GM12878 (cell line): ENCODE measurements around the gene CLDN9. TPM values are rescaled to one million over a fixed set of nuclear protein-coding genes. Genes with fewer than 3 reads are reported as not detected.

Experiments used
- ATAC-seq: fragments of 200-7000 bp; cut with Tn5 transposase; 3 replicates; pipeline ENCODE4 v1.9.1; 2020; ENCODE audit warnings: mild to moderate bottlenecking, moderate library complexity
- BruUV-seq: library from RNA; stranded (reverse); fragments of 400-500 nt; replicated peaks from 2 replicates; lab custom pipeline; 2021; lab: Mats Ljungman, UMichigan
- CTCF ChIA-PET: fragments of 300-600 bp; sonication (Branson Sonifier 250); formaldehyde crosslinking; extraction: SDS; loops from one replicate; lab custom pipeline; 2021; ENCODE audit warnings: inconsistent platforms; lab: Yijun Ruan, JAX
- POLR2A ChIA-PET: fragments of 350-600 bp; formaldehyde crosslinking; extraction: SDS; loops from one replicate; lab custom pipeline; 2021; ENCODE audit warnings: inconsistent platforms; lab: Charles Lee
- RAD21 ChIA-PET: fragments of 300-600 bp; sonication (Branson Sonifier 250); formaldehyde crosslinking; loops from one replicate; lab custom pipeline; 2023; ENCODE audit warnings: antibody characterized with exemption; ENCODE audit not compliant: unreplicated experiment; lab: Charles Lee
- SMC1A ChIA-PET: fragments of 300-600 bp; sonication (Branson Sonifier 250); formaldehyde crosslinking; loops from one replicate; lab custom pipeline; 2023; ENCODE audit not compliant: unreplicated experiment, uncharacterized antibody; lab: Charles Lee
- DNase-seq: peaks from one replicate; pipeline ENCODE4 v3.0.0-alpha.2; 2011; ENCODE audit warnings: low read depth, low spot score
- FAIRE-seq: peaks from 3 replicates; lab custom pipeline; 2011; peaks lifted over from hg19 to GRCh38; lab: Jason Lieb, UNC
- H2AFZ ChIP-seq: 2 replicates; pipeline ENCODE4 v1.6.0; 2011; ENCODE audit warnings: low read depth, low read length, control low read depth; ENCODE audit not compliant: control insufficient read depth
- H3K27ac ChIP-seq: 2 replicates; pipeline ENCODE4 v1.5.1; 2011; ENCODE audit warnings: control low read depth; ENCODE audit not compliant: control insufficient read depth, insufficient read depth
- H3K27me3 ChIP-seq, 2 experiments: replicated peaks in 1 of 2; 2 replicates each; pipeline versions ENCODE4 v1.6.0 to v1.6.1; 2011; ENCODE audit warnings: low read length in 1 of 2; ENCODE audit not compliant: control insufficient read depth in 2 of 2, insufficient read depth in 2 of 2
- H3K36me3 ChIP-seq, 2 experiments: 2 replicates each; pipeline ENCODE4 v1.5.1; 2011; ENCODE audit warnings: low read length in 1 of 2; ENCODE audit not compliant: control insufficient read depth in 2 of 2, insufficient read depth in 2 of 2
- H3K4me1 ChIP-seq: 2 replicates; pipeline ENCODE4 v1.6.1; 2011; ENCODE audit warnings: mild to moderate bottlenecking, low read length, moderate library complexity, mixed read lengths; ENCODE audit not compliant: control insufficient read depth, insufficient read depth
- H3K4me2 ChIP-seq: 2 replicates; pipeline ENCODE4 v1.6.0; 2011; ENCODE audit warnings: control low read depth; ENCODE audit not compliant: control insufficient read depth, insufficient read depth
- H3K4me3 ChIP-seq: fragments of 200-600 bp; sonication (generic); 2 replicates; pipeline ENCODE4 v1.5.1; 2016
- H3K79me2 ChIP-seq: 2 replicates; pipeline ENCODE4 v1.6.0; 2011; ENCODE audit warnings: low read length; ENCODE audit not compliant: control insufficient read depth, insufficient read depth
- H3K9ac ChIP-seq: 2 replicates; pipeline ENCODE4 v1.8.0; 2011; ENCODE audit warnings: low read length, control low read depth, mixed read lengths; ENCODE audit not compliant: control insufficient read depth, insufficient read depth
- H3K9me3 ChIP-seq: replicated peaks from 3 replicates; pipeline ENCODE4 v1.5.1; 2011; ENCODE audit warnings: mild to moderate bottlenecking, low read length; ENCODE audit not compliant: control insufficient read depth, insufficient read depth
- H4K20me1 ChIP-seq: 2 replicates; pipeline ENCODE4 v1.6.0; 2011; ENCODE audit not compliant: control insufficient read depth, insufficient read depth
- DPF2 ChIP-seq: fragments of 450-650 bp; IDR thresholded peaks from 2 replicates; pipeline ENCODE4 v1.6.1; 2017; ENCODE audit warnings: mild to moderate bottlenecking
- MEF2A ChIP-seq: IDR thresholded peaks from 2 replicates; pipeline ENCODE4 v1.6.1; 2011; ENCODE audit warnings: low read depth, mild to moderate bottlenecking, low read length, moderate library complexity; ENCODE audit not compliant: insufficient read depth
- WGBS: methylation state at CpG from one replicate; pipeline ENCODE4 v1.1.6; 2016; ENCODE audit warnings: low lambda C conversion rate; ENCODE audit not compliant: insufficient replicate concordance, insufficient coverage; ENCODE audit errors: missing lambda C conversion rate; 5-methylcytosine and 5-hydroxymethylcytosine counted together
- in situ Hi-C: fragments of 300-500 bp; cut with MboI; formaldehyde crosslinking; loops from 9 replicates; pipeline ENCODE4 v1.14.3; 2018; ENCODE audit warnings: mixed read lengths
- intact Hi-C: fragments of 100-400 bp; cut with micrococcal nuclease; formaldehyde crosslinking; loops from one replicate; pipeline ENCODE4 v1.14.2; 2022; ENCODE audit not compliant: unreplicated experiment
- polyA plus RNA-seq, 11 experiments: library from polyadenylated mRNA; depleted of rRNA in 4 of 11; unstranded in 6 of 11; stranded (reverse) in 5 of 11; fragments of >200 nt; fragmentation: Nextera tagmentation in 4 of 11; fragmentation: Illumina TruSeq in 1 of 11; extraction: Ambion mirVana in 4 of 11; extraction: Trizol in 1 of 11; gene quantifications; 1 replicate in 1 of 11; 2 replicates in 10 of 11; pipeline versions ENCODE4 v1.2.1 to v1.2.3, GENCODE V29; 2011 to 2016; ENCODE audit warnings: inconsistent platforms in 2 of 11, missing spikeins in 2 of 11, low read depth in 1 of 11
- total RNA-seq, 4 experiments: library from RNA; depleted of rRNA in 3 of 4; stranded (reverse); fragments of >200 nt in 3 of 4; fragmentation: Illumina TruSeq in 1 of 4; extraction: Trizol in 1 of 4; gene quantifications; 2 replicates each; pipeline versions ENCODE4 v1.2.1 to v1.2.3, GENCODE V29; 2013 to 2021
- TF ChIP-seq, protein P1 (sequence below): fragments of 450-650 bp; IDR thresholded peaks from 2 replicates; pipeline ENCODE4 v1.6.1; 2017; ENCODE audit warnings: mild to moderate bottlenecking

CLDN9 gene
- total and polyA plus RNA-seq, 10 of the 15 experiments (the other 5 are each of a cell fraction or from before 2014, with no cell fraction given) = not detected

DNA sequence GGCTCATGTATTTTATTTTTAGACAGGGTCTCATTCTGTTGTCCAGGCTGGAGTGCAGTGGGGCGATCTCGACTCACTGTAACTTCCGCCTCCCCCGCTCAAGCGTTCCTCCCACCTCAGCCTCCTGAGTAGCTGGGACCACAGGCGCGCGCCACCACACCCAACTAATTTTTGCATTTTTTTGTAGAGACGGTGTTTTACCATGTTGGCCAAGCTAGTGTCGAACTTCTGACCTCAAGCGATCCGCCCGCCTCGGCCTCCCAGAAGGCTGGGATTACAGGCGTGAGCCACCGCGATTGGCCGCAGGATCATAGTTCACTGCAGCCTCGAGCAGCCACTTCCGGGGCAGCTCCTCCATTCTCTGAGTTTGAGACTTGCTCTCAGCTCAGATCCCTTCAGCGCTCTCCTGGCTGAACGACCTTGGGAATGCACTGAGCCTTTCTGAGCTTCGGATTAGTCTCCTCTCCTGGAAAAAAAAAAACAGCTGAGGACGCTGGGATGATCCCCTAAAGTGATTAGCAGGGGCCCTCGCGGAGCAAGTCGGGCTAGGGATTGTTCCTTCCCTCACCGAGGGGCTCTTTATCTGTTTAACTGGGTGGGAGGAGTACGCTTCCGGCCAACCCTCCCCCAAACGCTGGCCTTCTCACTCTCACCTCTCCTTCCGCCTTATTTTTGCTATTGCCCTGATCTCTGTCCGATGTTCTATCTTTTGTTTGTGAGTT, 31.4 kb upstream of the CLDN9 start:
- FAIRE-seq (no peak), DNase-seq (no peak), ATAC-seq (no peak)
- Histone ChIP-seq H3K4me1 (peaks cover 7% of the 10 kb centered on the region), H3K4me3 (peak overlapping the region; percentile 74), H3K9ac (peak overlapping the region; percentile 93), H3K4me2 (peak overlapping the region; percentile 77), H3K36me3 (peaks cover 0 to 1% of the 10 kb centered on the region in 2 experiments; a peak in 1 of 4 replicates), H3K9me3 (no peaks in the 10 kb centered on the region), H4K20me1 (no peaks in the 10 kb centered on the region), H3K79me2 (peaks cover 11% of the 10 kb centered on the region), H3K27ac (peak overlapping the region; percentile 88; the same call in 1 of the 2 replicates), H3K27me3 (no peaks in the 10 kb centered on the region), H2AFZ (no peak overlapping the region)
- 82% methylated on average over 33 of the region's 33 CpGs for WGBS
- ChIA-PET POLR2A (interaction anchor here (0.7 to 2.9 kb wide), 3 partner anchors 9 to 151 kb away, joined by 3 to 18 read pairs (median 4); partner anchors contain the start of genes PAQR4 and ZG16B), CTCF (interaction anchor here (1.1 to 2.3 kb wide), 11 partner anchors 10 to 98 kb away, joined by 3 to 13 read pairs (median 5); partner anchors contain the start of genes FLYWCH2 and PAQR4), SMC1A (interaction anchor here (0.5 kb wide), 1 partner anchor 71 kb away, joined by 4 read pairs; no protein-coding TSS in a partner anchor), RAD21 (interaction anchor here (0.9 to 2.4 kb wide), 3 partner anchors 11 to 54 kb away, joined by 3 to 6 read pairs (median 4); partner anchors contain the start of genes KREMEN2 and PAQR4)
- intact Hi-C loops = loop anchor here (5.0 kb wide), 2 partner anchors 54 to 74 kb away; no protein-coding TSS in a partner anchor
- TF ChIP-seq, protein P1, sequence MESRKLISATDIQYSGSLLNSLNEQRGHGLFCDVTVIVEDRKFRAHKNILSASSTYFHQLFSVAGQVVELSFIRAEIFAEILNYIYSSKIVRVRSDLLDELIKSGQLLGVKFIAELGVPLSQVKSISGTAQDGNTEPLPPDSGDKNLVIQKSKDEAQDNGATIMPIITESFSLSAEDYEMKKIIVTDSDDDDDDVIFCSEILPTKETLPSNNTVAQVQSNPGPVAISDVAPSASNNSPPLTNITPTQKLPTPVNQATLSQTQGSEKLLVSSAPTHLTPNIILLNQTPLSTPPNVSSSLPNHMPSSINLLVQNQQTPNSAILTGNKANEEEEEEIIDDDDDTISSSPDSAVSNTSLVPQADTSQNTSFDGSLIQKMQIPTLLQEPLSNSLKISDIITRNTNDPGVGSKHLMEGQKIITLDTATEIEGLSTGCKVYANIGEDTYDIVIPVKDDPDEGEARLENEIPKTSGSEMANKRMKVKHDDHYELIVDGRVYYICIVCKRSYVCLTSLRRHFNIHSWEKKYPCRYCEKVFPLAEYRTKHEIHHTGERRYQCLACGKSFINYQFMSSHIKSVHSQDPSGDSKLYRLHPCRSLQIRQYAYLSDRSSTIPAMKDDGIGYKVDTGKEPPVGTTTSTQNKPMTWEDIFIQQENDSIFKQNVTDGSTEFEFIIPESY = no peak
- TF ChIP-seq DPF2 = no peak
- TF ChIP-seq MEF2A = no peak
- in situ Hi-C loops = no loop called here
- no TSS peak for BruUV-seq
